ENCODE results near the gene PSMD7. TPM values are rescaled to one million over a fixed set of nuclear protein-coding genes. Genes with fewer than 3 reads are reported as not detected.

Gene PSMD7
- 59.9 and 60.8 TPM in 2 replicates for total RNA-seq
- 63.1 TPM for total RNA-seq (2013)
- 34.1 and 59.9 TPM in 2 replicates for polyA plus RNA-seq
- 18.5 and 31.0 TPM in 2 replicates for polyA minus RNA-seq

- H3K9me3 Mint-ChIP-seq (ENCODE audit: insufficient read depth): no peaks in the 10 kb centered on the region
- H2AFZ ChIP-seq (ENCODE audit: insufficient read depth, low read depth, low read length, poor library complexity, severe bottlenecking): peak within 1 kb of the TSS; percentile 87
- intact Hi-C loops (cut with micrococcal nuclease): loop anchor here (5.0 to 10.0 kb wide), 3 partner anchors 691 to 1252 kb away; partner anchors contain the start of genes WDR59, ZFHX3 and ZFP1
- 0% methylated on average over 60 of the region's 60 CpGs for WGBS (ENCODE audit: insufficient coverage)
- H3K4me2 ChIP-seq (replicated peaks; ENCODE audit: low read depth, low read length, poor library complexity, severe bottlenecking): peak within 1 kb of the TSS; percentile 90
- H3K4me3 ChIP-seq (ENCODE audit: control extremely low read depth in 1 of 5, extremely low read depth in 1 of 5, insufficient read depth in 1 of 5, low read depth in 2 of 5, low read length in 4 of 5): peak within 1 kb of the TSS; percentile 74 to 94 (median 93)
- peaks cover 34% of the 10 kb centered on the region for H3K79me2 ChIP-seq (ENCODE audit: control insufficient read depth, insufficient read depth, low read length)
- peak within 1 kb of the TSS; percentile 72 for H3K9ac ChIP-seq (ENCODE audit: low read length)
- peak within 1 kb of the TSS; percentile 87 to 96 for H3K27ac ChIP-seq (ENCODE audit: low read length in 2 of 2)
- POLR2A ChIA-PET: interaction anchor here (1.0 kb wide), 2 partner anchors 370 to 404 kb away, joined by 3 to 4 read pairs; partner anchors contain the start of genes MLKL and RFWD3
- TF ChIP-seq CTCF (IDR thresholded peaks at IDR 0.05): no peak
- TF ChIP-seq EZH2 (IDR thresholded peaks at IDR 0.05; ENCODE audit: borderline replicate concordance, insufficient read depth, low read depth, low read length, poor library complexity, severe bottlenecking): no peak
- H3K4me1 Mint-ChIP-seq: peaks cover 24% of the 10 kb centered on the region
- peaks cover 7% of the 10 kb centered on the region for H4K20me1 ChIP-seq (ENCODE audit: control insufficient read depth, insufficient read depth, low read length, poor library complexity, severe bottlenecking)
- CTCF ChIA-PET: interaction anchor here (1.5 kb wide), 1 partner anchor 11 kb away, joined by 6 read pairs; no protein-coding TSS in a partner anchor
- peaks cover 5 to 34% of the 10 kb centered on the region in 2 experiments for H3K36me3 ChIP-seq (replicated peaks in 1 of 2; ENCODE audit: control extremely low read depth in 1 of 2, control insufficient read depth in 1 of 2, extremely low read depth in 1 of 2, insufficient read depth in 2 of 2, low read length in 1 of 2)
- peak within 1 kb of the TSS; percentile 95 for H3K4me3 Mint-ChIP-seq
- H3K27me3 Mint-ChIP-seq: no peaks in the 10 kb centered on the region
- H3K27ac Mint-ChIP-seq: peak within 1 kb of the TSS; percentile 96
- ATAC-seq (ENCODE audit: low read depth): peak; percentile 90
- peak; percentile 94 for DNase-seq
- H3K27me3 ChIP-seq (replicated peaks in 1 of 4; ENCODE audit: control extremely low read depth in 1 of 4, control insufficient read depth in 3 of 4, insufficient read depth in 4 of 4, low read length in 3 of 4): no peaks in the 10 kb centered on the region
- H3K4me1 ChIP-seq (ENCODE audit: control insufficient read depth in 2 of 2, insufficient read depth in 2 of 2, low read length in 2 of 2): peaks cover 22 to 26% of the 10 kb centered on the region in 2 donors
- no peaks in the 10 kb centered on the region for H3K9me3 ChIP-seq (ENCODE audit: control extremely low read depth in 1 of 3, control insufficient read depth in 2 of 3, insufficient read depth in 1 of 3, low read length in 2 of 3)
These were observed at the start of gene PSMD7 for GRCh38 chr16:74296432-74297144. Gene PSMD7, plus strand, starts transcription at chr16:74296814. Its CDS starts 101 bp downstream, at chr16:74296915.

- H3K4me3 Mint-ChIP-seq: no peak overlapping the region
- 80% methylated on average over 2 of the region's 4 CpGs for WGBS (ENCODE audit: insufficient coverage)
- Histone ChIP-seq H3K4me1 (ENCODE audit: control insufficient read depth in 2 of 2, insufficient read depth in 2 of 2, low read length in 2 of 2) (no peaks in the 10 kb centered on the region), H3K27ac (ENCODE audit: low read length in 2 of 2) (no peak overlapping the region), H3K36me3 (replicated peaks in 1 of 2; ENCODE audit: control extremely low read depth in 1 of 2, control insufficient read depth in 1 of 2, extremely low read depth in 1 of 2, insufficient read depth in 2 of 2, low read length in 1 of 2) (no peaks in the 10 kb centered on the region), H3K9ac (ENCODE audit: low read length) (no peak overlapping the region), H3K79me2 (ENCODE audit: control insufficient read depth, insufficient read depth, low read length) (no peaks in the 10 kb centered on the region), H4K20me1 (ENCODE audit: control insufficient read depth, insufficient read depth, low read length, poor library complexity, severe bottlenecking) (no peaks in the 10 kb centered on the region), H3K4me3 (ENCODE audit: control extremely low read depth in 1 of 5, extremely low read depth in 1 of 5, insufficient read depth in 1 of 5, low read depth in 2 of 5, low read length in 4 of 5) (no peak overlapping the region), H3K27me3 (replicated peaks in 1 of 4; ENCODE audit: control extremely low read depth in 1 of 4, control insufficient read depth in 3 of 4, insufficient read depth in 4 of 4, low read length in 3 of 4) (peaks cover 0 to 6% (median 1%) of the 10 kb centered on the region in 4 experiments), H3K4me2 (replicated peaks; ENCODE audit: low read depth, low read length, poor library complexity, severe bottlenecking) (no peak overlapping the region), H3K9me3 (ENCODE audit: control extremely low read depth in 1 of 3, control insufficient read depth in 2 of 3, insufficient read depth in 1 of 3, low read length in 2 of 3) (peaks cover 0 to 1% (median 0%) of the 10 kb centered on the region in 3 donors), H2AFZ (ENCODE audit: insufficient read depth, low read depth, low read length, poor library complexity, severe bottlenecking) (no peak overlapping the region)
- POLR2A ChIA-PET: no interaction called here
- ATAC-seq (ENCODE audit: low read depth) (no peak), DNase-seq (no peak)
- CTCF ChIA-PET: no interaction called here
- intact Hi-C loops (cut with micrococcal nuclease): no loop called here
- H3K27me3 Mint-ChIP-seq: peaks cover 37% of the 10 kb centered on the region
- no peak overlapping the region for H3K27ac Mint-ChIP-seq
- TF ChIP-seq CTCF (IDR thresholded peaks at IDR 0.05) (no peak), EZH2 (IDR thresholded peaks at IDR 0.05; ENCODE audit: borderline replicate concordance, insufficient read depth, low read depth, low read length, poor library complexity, severe bottlenecking) (no peak)
- H3K9me3 Mint-ChIP-seq (ENCODE audit: insufficient read depth): no peaks in the 10 kb centered on the region
- H3K4me1 Mint-ChIP-seq: no peaks in the 10 kb centered on the region
These were observed 47.4 kb upstream of the PSMD7 start for GRCh38 chr16:74249254-74249653.

All from B cell (primary cell).